ENCODE data around the gene MPZL3. TPM values are rescaled to one million over a fixed set of nuclear protein-coding genes. Genes with fewer than 3 reads are reported as not detected.

MPZL3 gene
- total and polyA plus RNA-seq, 4 donors = 2.5 to 6.9 (median 3.5) TPM

DNA sequence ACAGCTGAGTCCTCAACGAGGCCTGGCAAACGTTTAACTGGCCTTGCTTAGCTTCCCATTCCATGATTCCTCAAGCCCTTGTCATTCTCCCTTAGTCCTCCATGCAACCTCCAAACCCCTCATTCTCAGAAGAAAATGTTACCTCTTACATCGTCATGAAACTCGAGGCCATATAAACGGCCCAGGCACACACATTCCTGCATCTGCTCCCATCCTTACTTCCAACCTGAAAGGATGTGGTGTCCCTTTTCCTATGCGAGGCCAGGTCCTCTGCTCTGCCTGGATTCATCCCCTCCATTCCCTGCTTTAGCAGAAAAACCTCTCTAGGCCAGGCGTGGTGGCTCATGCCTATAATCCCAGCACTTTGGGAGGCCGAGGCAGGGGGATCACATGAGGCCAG is 9.0 kb downstream of the MPZL3 start:
- Histone ChIP-seq H3K27ac (ENCODE audit: low read depth in 1 of 2, low read length in 2 of 2) (no peak overlapping the region), H3K4me3 (ENCODE audit: low read depth in 1 of 3, low read length in 3 of 3) (no peak overlapping the region), H3K9ac (ENCODE audit: low read depth in 1 of 2, low read length in 2 of 2) (no peak overlapping the region), H3K4me1 (ENCODE audit: control insufficient read depth in 4 of 4, insufficient read depth in 4 of 4, low read length in 3 of 4) (peaks cover 6 to 45% (median 18%) of the 10 kb centered on the region in 4 donors), H3K9me3 (ENCODE audit: control insufficient read depth in 4 of 4, low read length in 3 of 4) (no peaks in the 10 kb centered on the region), H3K36me3 (ENCODE audit: control insufficient read depth in 4 of 4, insufficient read depth in 3 of 4, low read depth in 1 of 4, low read length in 3 of 4) (no peaks in the 10 kb centered on the region), H3K27me3 (ENCODE audit: control insufficient read depth in 4 of 4, insufficient read depth in 4 of 4, low read length in 3 of 4) (no peaks in the 10 kb centered on the region)
- no peak for TF ChIP-seq FOXA1 (IDR thresholded peaks at IDR 0.05)
- TF ChIP-seq SP1 (IDR thresholded peaks at IDR 0.05) = no peak
- TF ChIP-seq, protein P1, sequence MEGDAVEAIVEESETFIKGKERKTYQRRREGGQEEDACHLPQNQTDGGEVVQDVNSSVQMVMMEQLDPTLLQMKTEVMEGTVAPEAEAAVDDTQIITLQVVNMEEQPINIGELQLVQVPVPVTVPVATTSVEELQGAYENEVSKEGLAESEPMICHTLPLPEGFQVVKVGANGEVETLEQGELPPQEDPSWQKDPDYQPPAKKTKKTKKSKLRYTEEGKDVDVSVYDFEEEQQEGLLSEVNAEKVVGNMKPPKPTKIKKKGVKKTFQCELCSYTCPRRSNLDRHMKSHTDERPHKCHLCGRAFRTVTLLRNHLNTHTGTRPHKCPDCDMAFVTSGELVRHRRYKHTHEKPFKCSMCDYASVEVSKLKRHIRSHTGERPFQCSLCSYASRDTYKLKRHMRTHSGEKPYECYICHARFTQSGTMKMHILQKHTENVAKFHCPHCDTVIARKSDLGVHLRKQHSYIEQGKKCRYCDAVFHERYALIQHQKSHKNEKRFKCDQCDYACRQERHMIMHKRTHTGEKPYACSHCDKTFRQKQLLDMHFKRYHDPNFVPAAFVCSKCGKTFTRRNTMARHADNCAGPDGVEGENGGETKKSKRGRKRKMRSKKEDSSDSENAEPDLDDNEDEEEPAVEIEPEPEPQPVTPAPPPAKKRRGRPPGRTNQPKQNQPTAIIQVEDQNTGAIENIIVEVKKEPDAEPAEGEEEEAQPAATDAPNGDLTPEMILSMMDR (IDR thresholded peaks at IDR 0.05; ENCODE audit: low read depth, low read length, missing input control) = no peak
- TF ChIP-seq GABPA (IDR thresholded peaks at IDR 0.05 in 1 of 2, conservative IDR thresholded peaks at IDR 0.05 in 1 of 2) = no peak
- TF ChIP-seq, protein P2, sequence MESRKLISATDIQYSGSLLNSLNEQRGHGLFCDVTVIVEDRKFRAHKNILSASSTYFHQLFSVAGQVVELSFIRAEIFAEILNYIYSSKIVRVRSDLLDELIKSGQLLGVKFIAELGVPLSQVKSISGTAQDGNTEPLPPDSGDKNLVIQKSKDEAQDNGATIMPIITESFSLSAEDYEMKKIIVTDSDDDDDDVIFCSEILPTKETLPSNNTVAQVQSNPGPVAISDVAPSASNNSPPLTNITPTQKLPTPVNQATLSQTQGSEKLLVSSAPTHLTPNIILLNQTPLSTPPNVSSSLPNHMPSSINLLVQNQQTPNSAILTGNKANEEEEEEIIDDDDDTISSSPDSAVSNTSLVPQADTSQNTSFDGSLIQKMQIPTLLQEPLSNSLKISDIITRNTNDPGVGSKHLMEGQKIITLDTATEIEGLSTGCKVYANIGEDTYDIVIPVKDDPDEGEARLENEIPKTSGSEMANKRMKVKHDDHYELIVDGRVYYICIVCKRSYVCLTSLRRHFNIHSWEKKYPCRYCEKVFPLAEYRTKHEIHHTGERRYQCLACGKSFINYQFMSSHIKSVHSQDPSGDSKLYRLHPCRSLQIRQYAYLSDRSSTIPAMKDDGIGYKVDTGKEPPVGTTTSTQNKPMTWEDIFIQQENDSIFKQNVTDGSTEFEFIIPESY (IDR thresholded peaks at IDR 0.05) = no peak
- TF ChIP-seq, protein P3, sequence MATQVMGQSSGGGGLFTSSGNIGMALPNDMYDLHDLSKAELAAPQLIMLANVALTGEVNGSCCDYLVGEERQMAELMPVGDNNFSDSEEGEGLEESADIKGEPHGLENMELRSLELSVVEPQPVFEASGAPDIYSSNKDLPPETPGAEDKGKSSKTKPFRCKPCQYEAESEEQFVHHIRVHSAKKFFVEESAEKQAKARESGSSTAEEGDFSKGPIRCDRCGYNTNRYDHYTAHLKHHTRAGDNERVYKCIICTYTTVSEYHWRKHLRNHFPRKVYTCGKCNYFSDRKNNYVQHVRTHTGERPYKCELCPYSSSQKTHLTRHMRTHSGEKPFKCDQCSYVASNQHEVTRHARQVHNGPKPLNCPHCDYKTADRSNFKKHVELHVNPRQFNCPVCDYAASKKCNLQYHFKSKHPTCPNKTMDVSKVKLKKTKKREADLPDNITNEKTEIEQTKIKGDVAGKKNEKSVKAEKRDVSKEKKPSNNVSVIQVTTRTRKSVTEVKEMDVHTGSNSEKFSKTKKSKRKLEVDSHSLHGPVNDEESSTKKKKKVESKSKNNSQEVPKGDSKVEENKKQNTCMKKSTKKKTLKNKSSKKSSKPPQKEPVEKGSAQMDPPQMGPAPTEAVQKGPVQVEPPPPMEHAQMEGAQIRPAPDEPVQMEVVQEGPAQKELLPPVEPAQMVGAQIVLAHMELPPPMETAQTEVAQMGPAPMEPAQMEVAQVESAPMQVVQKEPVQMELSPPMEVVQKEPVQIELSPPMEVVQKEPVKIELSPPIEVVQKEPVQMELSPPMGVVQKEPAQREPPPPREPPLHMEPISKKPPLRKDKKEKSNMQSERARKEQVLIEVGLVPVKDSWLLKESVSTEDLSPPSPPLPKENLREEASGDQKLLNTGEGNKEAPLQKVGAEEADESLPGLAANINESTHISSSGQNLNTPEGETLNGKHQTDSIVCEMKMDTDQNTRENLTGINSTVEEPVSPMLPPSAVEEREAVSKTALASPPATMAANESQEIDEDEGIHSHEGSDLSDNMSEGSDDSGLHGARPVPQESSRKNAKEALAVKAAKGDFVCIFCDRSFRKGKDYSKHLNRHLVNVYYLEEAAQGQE (IDR thresholded peaks at IDR 0.05) = no peak
- TF ChIP-seq HNF4A (conservative IDR thresholded peaks at IDR 0.05) = no peak
- no peak for TF ChIP-seq FOXA2 (IDR thresholded peaks at IDR 0.05)
- no peak for TF ChIP-seq TAF1 (conservative IDR thresholded peaks at IDR 0.05)
- TF ChIP-seq, protein P4, sequence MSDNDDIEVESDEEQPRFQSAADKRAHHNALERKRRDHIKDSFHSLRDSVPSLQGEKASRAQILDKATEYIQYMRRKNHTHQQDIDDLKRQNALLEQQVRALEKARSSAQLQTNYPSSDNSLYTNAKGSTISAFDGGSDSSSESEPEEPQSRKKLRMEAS (IDR thresholded peaks at IDR 0.05) = no peak
- TF ChIP-seq RXRA (IDR thresholded peaks at IDR 0.05) = no peak
- TF ChIP-seq RAD21 (IDR thresholded peaks at IDR 0.05) = no peak
- no peak for TF ChIP-seq YY1 (IDR thresholded peaks at IDR 0.05)
- TF ChIP-seq EGR1 (IDR thresholded peaks at IDR 0.05; ENCODE audit: low read depth in 2 of 2) = no peak
- WGBS = 80% methylated on average over 8 of the region's 8 CpGs
- no peak for DNase-seq (ENCODE audit: low spot score)

DNA sequence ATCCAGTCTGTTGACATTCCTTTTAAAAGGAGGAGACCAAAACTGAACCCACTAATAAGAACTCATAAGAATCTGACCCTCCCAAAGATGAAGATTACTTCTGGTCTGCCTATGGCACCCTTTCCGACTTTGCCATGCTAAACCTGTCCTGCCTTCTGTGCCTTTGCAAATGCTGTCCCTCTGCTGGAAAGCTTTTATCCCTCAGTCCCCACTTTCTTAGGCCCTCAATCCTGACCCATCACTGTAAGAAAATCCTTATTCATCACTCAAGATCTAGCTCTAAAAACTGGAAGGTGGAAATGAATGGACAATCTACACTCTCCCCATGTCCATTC is 10.4 kb downstream of the MPZL3 start:
- no peak for DNase-seq (ENCODE audit: low spot score)
- H3K27me3 ChIP-seq (ENCODE audit: control insufficient read depth in 4 of 4, insufficient read depth in 4 of 4, low read length in 3 of 4) = no peaks in the 10 kb centered on the region
- H3K9ac ChIP-seq (ENCODE audit: low read depth in 1 of 2, low read length in 2 of 2) = no peak overlapping the region
- H3K4me3 ChIP-seq (ENCODE audit: low read depth in 1 of 3, low read length in 3 of 3) = no peak overlapping the region
- H3K9me3 ChIP-seq (ENCODE audit: control insufficient read depth in 4 of 4, low read length in 3 of 4) = no peaks in the 10 kb centered on the region
- 86% methylated on average over 1 of the region's 1 CpG for WGBS
- H3K36me3 ChIP-seq (ENCODE audit: control insufficient read depth in 4 of 4, insufficient read depth in 3 of 4, low read depth in 1 of 4, low read length in 3 of 4) = no peaks in the 10 kb centered on the region
- TF ChIP-seq, protein P1 (IDR thresholded peaks at IDR 0.05; ENCODE audit: low read depth, low read length, missing input control) = no peak
- TF ChIP-seq JUND (IDR thresholded peaks at IDR 0.05) = peak in 1 of 2 donors; percentile 8
- peak overlapping the region in 1 of 2 donors; percentile 24 for H3K27ac ChIP-seq (ENCODE audit: low read depth in 1 of 2, low read length in 2 of 2)
- H3K4me1 ChIP-seq (ENCODE audit: control insufficient read depth in 4 of 4, insufficient read depth in 4 of 4, low read length in 3 of 4) = peaks cover 3 to 35% (median 15%) of the 10 kb centered on the region in 4 donors

Measured in liver (tissue), 9 donors.